Endothelial cell of umbilical vein (primary cell): ENCODE data around the gene LEMD1. TPM values are rescaled to one million over a fixed set of nuclear protein-coding genes. Genes with fewer than 3 reads are reported as not detected.

ENCODE experiments used
- BruUV-seq: library from RNA; stranded (reverse); fragments of 400-500 nt; replicated peaks from 2 replicates; lab custom pipeline; 2021; lab: Mats Ljungman, UMichigan
- CTCF ChIA-PET: fragments of 300-600, 350-600 bp; sonication (Branson Sonifier 250); formaldehyde crosslinking; loops from one replicate; lab custom pipeline; 2021; ENCODE audit warnings: antibody characterized with exemption, inconsistent platforms; lab: Charles Lee
- POLR2A ChIA-PET: fragments of 300-600, 350-600 bp; sonication (Branson Sonifier 250); formaldehyde crosslinking; loops from one replicate; lab custom pipeline; 2021; ENCODE audit warnings: antibody characterized with exemption, inconsistent platforms; lab: Charles Lee
- DNase-seq: peaks from one replicate; pipeline ENCODE4 v3.0.0-alpha.2; 2011; ENCODE audit warnings: low read depth, low spot score
- FAIRE-seq: peaks from 2 replicates; lab custom pipeline; 2011; peaks lifted over from hg19 to GRCh38; lab: Jason Lieb, UNC
- H2AFZ ChIP-seq: 2 replicates; pipeline ENCODE4 v1.6.0; 2012; ENCODE audit warnings: low read depth, low read length, control low read depth, inconsistent platforms
- H3K27ac ChIP-seq: 2 replicates; pipeline ENCODE4 v1.5.1; 2011; ENCODE audit warnings: low read depth, mild to moderate bottlenecking, control low read depth, low read length, moderate library complexity; ENCODE audit not compliant: insufficient read depth
- H3K27me3 ChIP-seq, 2 experiments: 2 replicates each; pipeline versions ENCODE4 v1.6.0 to v1.6.1; 2011; ENCODE audit warnings: low read length in 2 of 2, mixed read lengths in 1 of 2; ENCODE audit not compliant: control insufficient read depth in 2 of 2, insufficient read depth in 2 of 2
- H3K36me3 ChIP-seq, 2 experiments: 2 replicates in 1 of 2; 3 replicates in 1 of 2; pipeline ENCODE4 v1.5.1; 2011; ENCODE audit warnings: low read length in 2 of 2, mild to moderate bottlenecking in 1 of 2, moderate library complexity in 1 of 2; ENCODE audit not compliant: control insufficient read depth in 2 of 2, insufficient read depth in 2 of 2; ENCODE audit errors: extremely low read depth in 1 of 2
- H3K4me1 ChIP-seq: 3 replicates; pipeline ENCODE4 v1.5.1; 2011; ENCODE audit warnings: mild to moderate bottlenecking, low read length; ENCODE audit not compliant: control insufficient read depth, insufficient read depth; ENCODE audit errors: extremely low read depth
- H3K4me2 ChIP-seq: 2 replicates; pipeline ENCODE4 v1.6.1; 2011; ENCODE audit warnings: low read length, control low read depth, mixed read lengths; ENCODE audit not compliant: insufficient read depth
- H3K4me3 ChIP-seq, 3 experiments: fragments of 200-600 bp in 1 of 3; sonication (generic), shearing (Covaris generic) in 1 of 3; replicated peaks in 1 of 3; 2 replicates each; pipeline ENCODE4 v1.5.1; 2011 to 2016; ENCODE audit warnings: control low read depth in 3 of 3, low read length in 3 of 3, mild to moderate bottlenecking in 2 of 3, inconsistent platforms in 1 of 3, low read depth in 1 of 3, moderate library complexity in 1 of 3; ENCODE audit not compliant: insufficient read depth in 1 of 3
- H3K79me2 ChIP-seq: 2 replicates; pipeline ENCODE4 v1.6.0; 2012; ENCODE audit warnings: low read length, inconsistent platforms; ENCODE audit not compliant: control insufficient read depth, insufficient read depth
- H3K9ac ChIP-seq: replicated peaks from 2 replicates; pipeline ENCODE3; 2011; ENCODE audit warnings: low read length, control low read depth; ENCODE audit not compliant: insufficient read depth; ENCODE audit errors: extremely low read depth
- H3K9me1 ChIP-seq: replicated peaks from 3 replicates; pipeline ENCODE4 v1.6.0; 2011; ENCODE audit warnings: mild to moderate bottlenecking, low read length; ENCODE audit not compliant: control insufficient read depth, insufficient read depth; ENCODE audit errors: extremely low read depth
- H3K9me3 ChIP-seq: replicated peaks from 2 replicates; pipeline ENCODE4 v1.5.1; 2012; ENCODE audit warnings: low read length, inconsistent platforms; ENCODE audit not compliant: control insufficient read depth, insufficient read depth
- H4K20me1 ChIP-seq: replicated peaks from 2 replicates; pipeline ENCODE3; 2011; ENCODE audit warnings: mild to moderate bottlenecking, low read length; ENCODE audit not compliant: control insufficient read depth, insufficient read depth; ENCODE audit errors: extremely low read depth
- EZH2 ChIP-seq: IDR thresholded peaks from 2 replicates; pipeline ENCODE4 v1.6.1; 2012; ENCODE audit warnings: borderline replicate concordance, low read depth, mild to moderate bottlenecking, moderate library complexity, low read length, inconsistent platforms; ENCODE audit not compliant: severe bottlenecking
- FOS ChIP-seq: IDR thresholded peaks from 2 replicates; pipeline ENCODE4 v1.6.1; 2011; ENCODE audit warnings: mild to moderate bottlenecking, low read length, moderate library complexity, borderline replicate concordance; ENCODE audit not compliant: insufficient read depth
- GATA2 ChIP-seq: IDR thresholded peaks from 2 replicates; pipeline ENCODE4 v1.7.0; 2011; ENCODE audit warnings: low read depth, mild to moderate bottlenecking, moderate library complexity, mixed read lengths, low read length; ENCODE audit not compliant: insufficient read length, insufficient read depth
- JUN ChIP-seq: IDR thresholded peaks from 2 replicates; pipeline ENCODE4 v1.6.1; 2011; ENCODE audit warnings: borderline replicate concordance, low read depth; ENCODE audit not compliant: insufficient read length, insufficient read depth
- MYC ChIP-seq: IDR thresholded peaks from one replicate; pipeline ENCODE4 v1.6.1; 2011; ENCODE audit warnings: mild to moderate bottlenecking, low read depth, low read length
- POLR2A ChIP-seq: IDR thresholded peaks from 2 replicates; pipeline ENCODE4 v1.6.1; 2012; ENCODE audit warnings: low read depth, mild to moderate bottlenecking, control low read depth, low read length
- POLR2AphosphoS5 ChIP-seq: IDR thresholded peaks from 2 replicates; pipeline ENCODE4 v1.6.1; 2012; ENCODE audit warnings: low read depth, mild to moderate bottlenecking, control low read depth, low read length, moderate library complexity; ENCODE audit not compliant: insufficient read depth
- dilution Hi-C: fragments of 300-500 bp; cut with MboI; formaldehyde crosslinking; loops from one replicate; pipeline ENCODE4 v1.15.0; 2019; ENCODE audit warnings: low sequenced_read_pairs; ENCODE audit not compliant: extremely low pct_ligation_motif_present
- intact Hi-C: fragments of 100-400 bp; cut with micrococcal nuclease; formaldehyde crosslinking; loops from one replicate; pipeline ENCODE4 v1.10.0; 2022
- polyA plus RNA-seq, 4 experiments: library from polyadenylated mRNA; depleted of rRNA in 3 of 4; stranded (reverse) in 3 of 4; unstranded in 1 of 4; fragments of >200 nt; gene quantifications; 2 replicates each; pipeline versions ENCODE4 v1.2.1 to v1.2.3, GENCODE V29; 2011 to 2012; ENCODE audit warnings: missing spikeins in 1 of 4
- total RNA-seq: library from RNA; stranded (reverse); gene quantifications from 2 replicates; pipeline ENCODE4 v1.2.3, GENCODE V29; 2021
- TF ChIP-seq, protein P1 (sequence below): IDR thresholded peaks from 2 replicates; pipeline ENCODE4 v1.6.1; 2011; ENCODE audit not compliant: insufficient read depth, insufficient read length
- TF ChIP-seq, protein P2 (sequence below), 2 donors: IDR thresholded peaks; 1 replicate in 1 of 2; 2 replicates in 1 of 2; pipeline ENCODE4 v1.5.1; 2011; ENCODE audit warnings: low read length in 2 of 2, mild to moderate bottlenecking in 2 of 2, moderate library complexity in 2 of 2, control low read depth in 1 of 2, inconsistent platforms in 1 of 2, low read depth in 1 of 2; ENCODE audit not compliant: insufficient read depth in 1 of 2; ENCODE audit errors: extremely low read depth in 1 of 2

The LEMD1 gene
- total and polyA plus RNA-seq, 2 donors (not counting 3 experiments of a cell fraction or from before 2014, with no cell fraction given), result not detected

DNA sequence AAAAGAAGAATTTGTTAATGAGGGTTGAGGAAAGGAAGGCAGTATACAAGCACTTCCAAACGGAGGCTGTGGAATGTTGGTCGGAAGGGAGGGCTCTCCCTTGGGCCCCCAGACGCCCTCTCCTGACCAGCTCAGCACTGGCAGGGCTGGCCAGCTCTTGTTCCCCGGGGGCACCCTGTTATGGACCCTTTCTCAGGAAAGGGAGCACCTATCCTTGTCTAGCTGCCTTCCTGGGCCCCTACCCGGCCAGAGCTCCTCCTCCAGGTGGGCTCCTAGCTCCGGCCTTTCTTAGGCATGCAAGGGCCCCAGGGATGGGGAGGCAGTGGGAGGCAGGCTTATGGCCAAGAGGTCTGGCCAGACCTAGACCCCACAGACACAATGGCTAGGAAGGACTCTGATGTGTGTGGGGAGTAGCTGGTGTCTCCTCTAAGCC lies 33.1 kb upstream of the LEMD1 start:
- intact Hi-C loops, result no loop called here
- H3K9me3 ChIP-seq, result no peaks in the 10 kb centered on the region
- no peak overlapping the region for H3K4me3 ChIP-seq
- no peaks in the 10 kb centered on the region for H3K4me1 ChIP-seq
- dilution Hi-C loops, result no loop called here
- TF ChIP-seq EZH2 (no peak), POLR2AphosphoS5 (no peak), GATA2 (no peak), FOS (no peak), POLR2A (no peak), JUN (no peak), MYC (no peak)
- TF ChIP-seq, protein P1, sequence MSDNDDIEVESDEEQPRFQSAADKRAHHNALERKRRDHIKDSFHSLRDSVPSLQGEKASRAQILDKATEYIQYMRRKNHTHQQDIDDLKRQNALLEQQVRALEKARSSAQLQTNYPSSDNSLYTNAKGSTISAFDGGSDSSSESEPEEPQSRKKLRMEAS, result no peak
- TF ChIP-seq, protein P2, sequence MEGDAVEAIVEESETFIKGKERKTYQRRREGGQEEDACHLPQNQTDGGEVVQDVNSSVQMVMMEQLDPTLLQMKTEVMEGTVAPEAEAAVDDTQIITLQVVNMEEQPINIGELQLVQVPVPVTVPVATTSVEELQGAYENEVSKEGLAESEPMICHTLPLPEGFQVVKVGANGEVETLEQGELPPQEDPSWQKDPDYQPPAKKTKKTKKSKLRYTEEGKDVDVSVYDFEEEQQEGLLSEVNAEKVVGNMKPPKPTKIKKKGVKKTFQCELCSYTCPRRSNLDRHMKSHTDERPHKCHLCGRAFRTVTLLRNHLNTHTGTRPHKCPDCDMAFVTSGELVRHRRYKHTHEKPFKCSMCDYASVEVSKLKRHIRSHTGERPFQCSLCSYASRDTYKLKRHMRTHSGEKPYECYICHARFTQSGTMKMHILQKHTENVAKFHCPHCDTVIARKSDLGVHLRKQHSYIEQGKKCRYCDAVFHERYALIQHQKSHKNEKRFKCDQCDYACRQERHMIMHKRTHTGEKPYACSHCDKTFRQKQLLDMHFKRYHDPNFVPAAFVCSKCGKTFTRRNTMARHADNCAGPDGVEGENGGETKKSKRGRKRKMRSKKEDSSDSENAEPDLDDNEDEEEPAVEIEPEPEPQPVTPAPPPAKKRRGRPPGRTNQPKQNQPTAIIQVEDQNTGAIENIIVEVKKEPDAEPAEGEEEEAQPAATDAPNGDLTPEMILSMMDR (IDR thresholded peaks at IDR 0.05; ENCODE audit: extremely low read depth in 1 of 2, insufficient read depth in 1 of 2, low read depth in 1 of 2, low read length in 2 of 2), result no peak
- H3K9me1 ChIP-seq, result no peaks in the 10 kb centered on the region
- H3K4me2 ChIP-seq, result no peak overlapping the region
- H3K9ac ChIP-seq, result no peak overlapping the region
- ChIA-PET CTCF (interaction anchor here (1.1 to 1.3 kb wide), 3 partner anchors 16 to 101 kb away, joined by 3 to 4 read pairs (median 3); no protein-coding TSS in a partner anchor), POLR2A (no interaction called here)
- no peaks in the 10 kb centered on the region for H3K36me3 ChIP-seq
- BruUV-seq, result no TSS peak
- no peak for FAIRE-seq
- no peaks in the 10 kb centered on the region for H3K79me2 ChIP-seq
- no peak for DNase-seq
- H4K20me1 ChIP-seq, result no peaks in the 10 kb centered on the region
- no peak overlapping the region for H3K27ac ChIP-seq
- H2AFZ ChIP-seq, result no peak overlapping the region
- peaks cover 56 to 58% of the 10 kb centered on the region in 2 experiments for H3K27me3 ChIP-seq
